Astrocyte of the cerebellum (primary cell): ENCODE measurements around the gene KCNA1.

Experiments
- DNase-seq: peaks from one replicate; pipeline ENCODE4 v3.0.0-alpha.2; 2011; ENCODE audit warnings: low read depth
- H3K4me3 ChIP-seq: 2 replicates; pipeline ENCODE4 v1.5.1; 2011; ENCODE audit warnings: mild to moderate bottlenecking, low read depth, low read length, moderate library complexity
- in situ Hi-C: cut with HindIII; loops from 2 replicates; pipeline ENCODE4 v1.10.0; 2017; ENCODE audit warnings: low sequenced_read_pairs
- TF ChIP-seq, protein P1 (sequence below): IDR thresholded peaks from 2 replicates; pipeline ENCODE4 v1.5.1; 2012; ENCODE audit warnings: low read length, low read depth, moderate library complexity, mild to moderate bottlenecking; ENCODE audit errors: missing control alignments

The KCNA1 gene

DNA sequence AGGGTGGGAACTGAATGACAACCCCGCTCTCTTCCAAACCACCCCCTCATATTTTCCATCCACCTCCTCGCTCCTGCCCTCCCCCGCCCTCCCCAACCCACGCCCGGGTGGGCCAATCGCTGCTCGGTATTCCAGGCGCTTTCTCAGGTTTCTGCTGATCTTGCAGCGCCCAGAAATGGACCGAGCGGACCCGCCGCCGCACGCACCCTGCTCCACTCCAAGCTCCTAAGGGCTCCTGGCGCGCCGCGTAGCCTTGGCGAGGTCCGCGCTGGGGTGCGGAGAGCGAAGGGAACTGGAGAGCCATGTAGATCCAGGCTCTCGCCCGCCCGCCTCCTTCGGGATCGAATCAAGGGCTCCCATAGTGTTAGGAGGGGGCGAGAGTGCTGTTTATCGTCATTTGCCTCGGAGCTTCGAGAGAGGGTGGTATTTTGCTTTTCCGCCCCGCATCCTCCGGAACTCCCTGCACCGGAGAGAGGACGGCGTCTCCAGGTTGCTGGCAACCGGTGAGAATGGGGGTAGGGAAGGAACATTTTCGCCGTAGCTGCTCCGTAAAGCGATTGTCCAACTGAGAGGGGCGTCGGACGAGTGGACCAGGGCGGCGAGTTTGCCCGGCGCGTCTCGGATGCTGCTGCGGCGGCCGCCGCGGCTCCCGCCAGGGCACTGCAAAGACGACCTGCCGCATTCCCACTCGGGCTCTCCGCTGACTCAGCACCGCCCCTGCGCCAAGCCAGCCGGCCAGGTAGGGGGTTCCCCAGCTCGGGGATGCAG, at the start of gene KCNA1:
KCNA1 (plus strand) TSS at position 172 of the 768 bp plus-strand sequence. CDS start 1,474 bp downstream, outside the sequence.
- in situ Hi-C loops, result no loop called here
- DNase-seq, result no peak
- peak within 1 kb of the TSS; percentile 60 for H3K4me3 ChIP-seq
- TF ChIP-seq, protein P1, sequence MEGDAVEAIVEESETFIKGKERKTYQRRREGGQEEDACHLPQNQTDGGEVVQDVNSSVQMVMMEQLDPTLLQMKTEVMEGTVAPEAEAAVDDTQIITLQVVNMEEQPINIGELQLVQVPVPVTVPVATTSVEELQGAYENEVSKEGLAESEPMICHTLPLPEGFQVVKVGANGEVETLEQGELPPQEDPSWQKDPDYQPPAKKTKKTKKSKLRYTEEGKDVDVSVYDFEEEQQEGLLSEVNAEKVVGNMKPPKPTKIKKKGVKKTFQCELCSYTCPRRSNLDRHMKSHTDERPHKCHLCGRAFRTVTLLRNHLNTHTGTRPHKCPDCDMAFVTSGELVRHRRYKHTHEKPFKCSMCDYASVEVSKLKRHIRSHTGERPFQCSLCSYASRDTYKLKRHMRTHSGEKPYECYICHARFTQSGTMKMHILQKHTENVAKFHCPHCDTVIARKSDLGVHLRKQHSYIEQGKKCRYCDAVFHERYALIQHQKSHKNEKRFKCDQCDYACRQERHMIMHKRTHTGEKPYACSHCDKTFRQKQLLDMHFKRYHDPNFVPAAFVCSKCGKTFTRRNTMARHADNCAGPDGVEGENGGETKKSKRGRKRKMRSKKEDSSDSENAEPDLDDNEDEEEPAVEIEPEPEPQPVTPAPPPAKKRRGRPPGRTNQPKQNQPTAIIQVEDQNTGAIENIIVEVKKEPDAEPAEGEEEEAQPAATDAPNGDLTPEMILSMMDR, result no peak

DNA sequence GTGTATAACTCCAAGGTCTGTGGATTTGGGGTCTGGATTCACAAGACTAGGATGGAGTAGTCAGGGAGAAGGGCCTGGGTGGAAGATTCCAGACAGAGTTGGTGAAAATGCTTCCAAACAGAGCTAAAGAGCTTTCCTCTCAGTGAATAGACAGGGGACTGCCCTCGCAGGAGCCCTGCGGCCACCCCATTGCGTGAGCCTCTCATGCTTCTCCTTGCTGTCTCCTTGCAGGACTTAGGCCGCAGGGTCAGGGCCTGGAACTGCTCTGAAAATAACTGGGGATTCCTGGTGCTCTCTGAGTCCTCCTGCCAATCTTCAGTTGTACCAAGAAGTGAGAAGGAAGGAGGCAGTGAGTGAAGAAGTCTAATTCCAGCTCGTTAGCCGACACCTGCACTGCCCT, 49.0 kb upstream of the KCNA1 start:
- TF ChIP-seq, protein P1, result no peak
- in situ Hi-C loops, result no loop called here
- no peak overlapping the region for H3K4me3 ChIP-seq
- no peak for DNase-seq

DNA sequence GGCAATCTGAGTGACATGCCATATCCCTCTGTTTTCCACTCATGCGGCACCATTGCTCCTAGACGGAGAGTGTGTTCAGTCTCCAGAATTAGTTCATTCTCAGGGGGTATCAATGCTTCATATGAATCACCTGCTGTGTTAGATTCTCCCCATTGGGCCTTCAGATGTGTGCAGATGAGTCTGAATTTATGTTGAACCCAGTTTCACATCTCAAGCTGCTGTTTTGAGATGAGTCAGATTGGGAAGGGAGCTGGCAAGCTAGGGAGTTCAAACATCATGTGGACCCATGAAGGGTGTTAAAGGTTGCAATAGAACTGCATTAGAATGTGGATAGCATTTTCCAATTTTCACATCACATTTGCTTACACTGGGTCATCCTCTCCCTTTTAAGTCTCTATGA, 46.9 kb upstream of the KCNA1 start:
- in situ Hi-C loops, result no loop called here
- no peak for DNase-seq
- no peak overlapping the region for H3K4me3 ChIP-seq
- TF ChIP-seq, protein P1, result no peak

DNA sequence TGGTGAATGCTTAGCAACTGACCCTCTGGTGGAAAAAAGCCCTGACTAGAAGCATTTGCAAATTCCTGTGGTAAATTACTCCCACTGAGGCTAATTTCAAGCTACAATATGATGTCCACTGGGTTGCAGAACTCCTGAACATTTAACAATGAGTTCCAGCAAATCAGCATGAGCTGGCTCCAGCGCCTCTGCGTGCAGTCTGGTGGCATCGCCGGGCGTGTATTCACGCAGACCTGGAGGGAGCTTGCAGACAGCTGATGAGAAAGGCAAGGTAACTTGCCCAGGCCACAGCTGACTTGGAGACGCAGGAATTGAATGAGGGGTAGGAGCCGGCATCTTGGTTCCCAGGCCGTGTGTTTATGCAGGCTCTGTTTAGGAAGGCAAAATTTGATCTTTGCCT, 45.1 kb upstream of the KCNA1 start:
- in situ Hi-C loops, result no loop called here
- TF ChIP-seq, protein P1, result no peak
- no peak for DNase-seq

DNA sequence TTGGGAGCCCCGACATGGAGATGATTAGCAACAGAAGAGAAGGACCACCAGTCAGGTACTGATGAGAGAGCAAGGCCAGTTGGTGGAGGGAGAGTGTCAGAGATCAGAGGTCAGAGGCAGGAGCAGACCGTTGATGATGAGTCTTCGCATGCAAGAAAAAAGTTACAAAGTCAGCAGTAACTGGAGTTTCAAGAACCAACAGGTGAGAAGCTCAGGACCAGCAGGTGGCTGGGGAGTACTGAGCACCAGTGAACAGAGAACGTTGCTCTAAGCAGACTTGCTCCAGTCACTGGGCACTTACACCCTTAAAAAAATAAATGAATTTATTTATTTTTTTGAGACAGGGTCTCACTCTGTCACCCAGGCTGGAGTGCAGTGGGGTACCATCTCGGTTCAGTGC, 44.5 kb upstream of the KCNA1 start:
- no peak for DNase-seq
- no peak overlapping the region for H3K4me3 ChIP-seq
- in situ Hi-C loops, result no loop called here
- TF ChIP-seq, protein P1, result no peak

More for the DNA sequence above, 45.1 kb upstream of the KCNA1 start:
- H3K4me3 ChIP-seq, result no peak overlapping the region

DNA sequence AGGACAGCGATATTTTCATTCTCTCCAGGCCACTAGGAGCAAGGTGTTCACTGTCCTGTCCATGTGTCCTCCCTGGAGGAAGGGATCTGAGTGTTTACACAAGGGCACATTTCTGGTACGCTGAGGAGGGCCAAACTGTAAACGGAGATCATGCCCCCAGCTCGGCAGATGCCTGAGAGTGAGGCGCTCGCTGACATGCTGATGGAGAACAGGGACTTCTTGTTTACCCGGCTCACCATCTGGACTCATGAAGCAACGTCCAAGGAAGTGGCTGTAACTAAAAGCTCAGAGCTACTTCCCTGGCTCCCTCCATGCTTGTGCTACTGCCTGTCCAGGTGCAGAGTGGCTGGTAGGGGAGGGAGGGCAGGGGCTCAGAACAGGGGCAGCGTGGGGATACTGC, 43.4 kb upstream of the KCNA1 start:
- in situ Hi-C loops, result no loop called here
- DNase-seq, result no peak
- H3K4me3 ChIP-seq, result no peak overlapping the region
- TF ChIP-seq, protein P1, result no peak
